Suppressor macrophage (primary cell): ENCODE results near the gene UBQLN4.
"Not testable (repeated sequence)": the region's sequence is repeated elsewhere in the genome, so short reads cannot be mapped to it uniquely, and the experiment has no call there.

Source experiments
- DNase-seq, 4 experiments: peaks; one replicate each; pipeline ENCODE4 v3.0.0-alpha.2; 2020 to 2022

The UBQLN4 gene

GRCh38 chr1:156081180-156081916 is 27.8 kb upstream of the UBQLN4 start:
- no peak for DNase-seq

DNA sequence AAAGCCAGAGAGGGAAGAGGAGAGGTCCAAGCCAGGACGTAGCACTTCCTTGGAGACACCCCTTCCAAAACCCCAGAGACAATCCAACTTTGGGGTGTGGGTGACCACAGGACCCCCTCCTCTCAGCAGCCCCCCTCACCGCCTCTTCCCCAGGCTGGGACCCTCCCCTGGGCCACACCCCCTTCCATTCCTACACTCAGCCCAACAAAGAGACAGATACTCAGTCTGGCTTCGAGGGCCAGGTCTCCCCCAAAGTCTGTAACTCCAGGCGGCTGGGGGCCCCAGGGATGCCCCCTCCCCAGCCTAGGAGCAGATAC is 27.2 kb upstream of the UBQLN4 start:
- DNase-seq: no peak

- no peak for DNase-seq
Observed at GRCh38 chr1:156080241-156080862, 26.8 kb upstream of the UBQLN4 start.

GRCh38 chr1:156079762-156080161 is 26.2 kb upstream of the UBQLN4 start:
- no peak for DNase-seq

GRCh38 chr1:156078728-156079127 is 25.1 kb upstream of the UBQLN4 start:
- DNase-seq: no peak

DNA sequence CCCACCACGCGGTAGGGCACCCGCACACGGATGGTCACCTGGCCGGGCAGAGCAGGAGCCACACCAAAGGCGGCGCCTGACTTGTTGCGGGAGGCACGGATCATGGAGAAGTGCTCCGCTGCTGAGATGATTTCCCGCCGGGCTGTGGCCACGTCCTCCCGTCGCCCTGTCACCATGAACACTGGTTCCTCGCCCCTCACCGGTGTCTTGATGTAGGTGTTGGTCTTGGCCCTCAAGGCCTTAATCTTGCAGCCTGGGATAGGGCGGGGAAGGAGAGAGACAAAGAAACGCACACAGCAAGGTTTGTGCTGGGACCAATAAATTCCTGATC is 23.8 kb upstream of the UBQLN4 start:
- no peak for DNase-seq

GRCh38 chr1:156076609-156077429 is 23.2 kb upstream of the UBQLN4 start:
- peak in 2 of 4 experiments; percentile 17 to 46 for DNase-seq

DNA sequence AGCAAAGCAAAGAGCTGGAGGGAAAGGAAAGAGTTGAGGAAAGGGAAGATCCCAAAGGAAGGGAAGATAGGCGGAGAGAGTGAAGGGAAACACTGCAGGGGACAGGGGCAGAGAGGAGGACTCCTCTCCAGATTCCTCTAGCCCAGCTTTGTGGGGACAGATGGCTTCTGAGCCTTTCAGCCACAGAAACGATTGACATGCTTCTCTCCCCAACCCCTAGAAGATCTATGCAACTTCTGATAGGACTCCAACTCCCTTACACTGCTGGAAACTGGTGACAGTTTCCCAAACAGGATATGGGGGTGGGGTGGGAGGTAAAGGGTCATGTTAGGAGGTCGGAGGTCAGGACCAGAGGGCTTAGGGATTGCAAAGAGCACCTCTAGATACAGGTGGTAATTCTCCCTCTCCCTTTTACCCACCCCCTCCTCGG is 22.2 kb upstream of the UBQLN4 start:
- peak in 1 of 4 experiments; percentile 21 for DNase-seq

GRCh38 chr1:156075162-156075561 is 21.6 kb upstream of the UBQLN4 start:
- peak in 1 of 4 experiments; percentile 48 for DNase-seq

DNA sequence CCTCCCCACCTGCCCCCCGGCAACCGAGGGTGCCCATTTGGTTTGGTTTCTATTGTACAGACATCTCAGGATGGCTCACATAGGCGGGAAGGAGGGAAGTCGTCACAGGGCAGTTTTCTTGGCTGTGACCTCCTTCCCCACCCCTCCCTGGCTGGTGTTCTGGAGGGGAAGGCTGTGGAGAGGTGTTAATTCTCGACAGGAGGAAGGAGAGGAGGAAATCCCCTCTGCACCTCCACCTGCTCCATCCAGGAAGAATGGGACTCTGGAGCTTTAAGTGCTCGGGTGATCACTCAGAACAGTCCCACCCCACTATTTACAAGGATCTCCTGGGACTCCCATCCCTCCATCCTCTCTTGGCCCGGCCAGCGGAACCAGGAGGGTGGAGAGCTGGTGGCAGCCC is 21.1 kb upstream of the UBQLN4 start:
- no peak for DNase-seq

DNA sequence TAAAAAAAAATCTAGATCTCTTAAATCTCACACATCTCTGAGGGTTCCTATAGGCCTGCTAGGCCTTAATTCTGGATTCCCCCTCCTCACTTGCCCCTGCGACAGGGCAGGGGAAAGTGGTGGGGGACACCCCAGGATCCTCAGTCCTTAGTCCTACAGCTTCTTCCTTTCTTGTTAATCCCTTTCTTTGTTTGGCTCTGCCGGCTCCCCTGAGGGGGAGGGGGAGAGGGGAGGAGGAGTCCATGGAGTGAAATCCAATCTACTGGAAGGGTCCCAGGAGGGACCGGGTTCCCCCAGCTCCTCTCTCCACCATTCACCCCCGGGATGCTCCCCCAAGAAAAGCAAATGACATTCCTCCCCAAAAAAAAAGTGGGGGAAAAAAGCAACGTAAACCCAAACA is 20.1 kb upstream of the UBQLN4 start:
- DNase-seq: no peak

GRCh38 chr1:156073110-156073687 is 19.6 kb upstream of the UBQLN4 start:
- peak in 1 of 4 experiments; percentile 10 for DNase-seq

GRCh38 chr1:156072251-156072650 is 18.7 kb upstream of the UBQLN4 start:
- no peak for DNase-seq

GRCh38 chr1:156071332-156071816 is 17.8 kb upstream of the UBQLN4 start:
- not testable (repeated sequence) for DNase-seq

DNA sequence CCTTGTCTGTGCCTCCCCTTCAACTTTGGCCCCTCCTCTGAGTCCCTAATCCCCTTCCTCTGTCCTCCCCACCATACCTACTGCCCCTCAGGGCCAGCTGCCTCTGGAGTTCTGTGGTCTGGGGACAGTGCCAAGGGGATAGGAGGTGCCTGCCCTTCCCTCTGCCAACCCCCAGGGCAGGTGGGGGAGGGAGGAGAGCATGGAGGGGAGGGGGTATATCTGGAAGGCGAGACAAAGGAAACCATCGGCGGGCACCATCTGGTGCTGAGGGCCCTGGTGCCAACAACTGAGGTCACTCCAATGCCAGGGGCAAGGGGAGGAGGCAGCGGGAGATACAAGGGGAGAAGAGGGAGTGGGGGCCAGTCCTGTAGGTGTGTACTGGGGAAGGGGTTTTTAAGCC is 16.9 kb upstream of the UBQLN4 start:
- DNase-seq: no peak

- peak in 1 of 4 experiments; percentile 13 for DNase-seq
Observed at GRCh38 chr1:156069490-156070455, 16.2 kb upstream of the UBQLN4 start.

DNA sequence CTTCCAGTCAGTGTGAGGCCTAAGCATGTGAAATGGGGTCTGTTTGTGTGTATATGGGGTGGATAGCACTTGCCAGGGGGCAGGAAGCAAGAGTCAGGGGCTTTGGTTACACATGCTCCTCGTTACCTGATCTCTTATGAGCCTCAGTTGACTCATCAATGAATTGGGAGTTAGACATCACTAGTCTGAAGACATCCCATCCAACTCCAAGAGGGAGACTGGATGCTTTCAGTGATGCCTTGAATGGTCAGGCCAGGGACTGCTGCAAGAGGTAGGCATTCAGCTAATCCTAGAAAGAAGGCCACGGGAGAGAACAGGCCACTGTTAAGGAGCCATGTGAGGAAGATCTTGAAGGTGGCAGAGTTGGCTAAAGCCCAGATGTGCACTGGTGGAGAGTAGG is 13.7 kb upstream of the UBQLN4 start:
- no peak for DNase-seq

GRCh38 chr1:156065871-156066270 is 12.3 kb upstream of the UBQLN4 start:
- no peak for DNase-seq

- no peak for DNase-seq
Observed at GRCh38 chr1:156065212-156065611, 11.6 kb upstream of the UBQLN4 start.

- no peak for DNase-seq
Observed at GRCh38 chr1:156064615-156065014, 11.0 kb upstream of the UBQLN4 start.

DNA sequence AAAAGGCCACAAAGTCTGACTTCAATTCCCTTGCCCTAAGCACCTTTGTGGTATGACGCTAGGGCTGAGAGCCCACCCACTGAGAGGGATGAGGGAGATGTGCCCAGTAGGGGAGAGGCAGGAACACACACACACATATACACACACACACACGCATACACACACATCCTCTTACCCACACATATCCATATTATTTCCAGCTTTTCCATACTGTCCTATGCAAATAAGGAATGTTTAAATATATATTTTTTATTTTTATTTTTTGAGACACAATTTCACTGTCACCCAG is 10.3 kb upstream of the UBQLN4 start:
- DNase-seq: no peak

DNA sequence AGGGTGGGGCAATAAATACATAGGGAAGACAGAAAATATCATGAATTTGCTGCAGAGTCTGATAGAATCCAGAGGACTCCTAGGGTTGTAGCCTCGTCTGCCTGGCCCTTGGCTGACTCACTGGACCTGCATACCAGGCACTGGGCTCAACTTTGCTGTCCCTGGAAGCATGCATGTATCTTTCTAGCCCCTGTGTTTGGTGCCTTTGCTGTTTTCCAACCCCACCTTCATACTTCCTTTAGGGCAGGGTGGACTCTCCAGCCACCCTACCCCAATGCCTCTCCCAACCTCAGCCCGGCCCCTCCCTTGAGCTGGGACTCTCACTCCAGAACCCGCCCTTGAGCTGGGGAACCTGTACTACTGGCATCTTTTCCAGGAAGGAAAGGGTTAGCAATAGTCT is 8.6 kb upstream of the UBQLN4 start:
- no peak for DNase-seq
